Hematopoietic multipotent progenitor cell treated with erythropoietin and hydrocortisone succinate and interleukin-3 and kit ligand, for 17 days (in vitro differentiated cells): ENCODE data around the gene HEPACAM2.

ENCODE experiments used
- DNase-seq: peaks from one replicate; pipeline ENCODE4 v3.0.0-alpha.2; 2015; ENCODE audit warnings: low spot score

HEPACAM2 gene

GRCh38 chr7:93202594-93203250, 23.5 kb downstream of the HEPACAM2 start:
- DNase-seq = no peak

- no peak for DNase-seq
Measured at GRCh38 chr7:93198472-93198871, 27.8 kb downstream of the HEPACAM2 start.

GRCh38 chr7:93196336-93196735, 29.9 kb downstream of the HEPACAM2 start:
- DNase-seq = no peak

GRCh38 chr7:93194386-93194785, 31.9 kb downstream of the HEPACAM2 start:
- DNase-seq = no peak

GRCh38 chr7:93188870-93189634, 37.2 kb downstream of the HEPACAM2 start:
- no peak for DNase-seq

- DNase-seq = no peak
Measured at GRCh38 chr7:93185303-93186027, 40.8 kb downstream of the HEPACAM2 start.

GRCh38 chr7:93179173-93179572, 47.1 kb downstream of the HEPACAM2 start:
- no peak for DNase-seq

GRCh38 chr7:93178213-93178612, 48.1 kb downstream of the HEPACAM2 start:
- peak; percentile 73 for DNase-seq

GRCh38 chr7:93176992-93177580, 49.2 kb downstream of the HEPACAM2 start:
- no peak for DNase-seq

GRCh38 chr7:93175219-93175618, 51.0 kb downstream of the HEPACAM2 start:
- DNase-seq = peak; percentile 31

- DNase-seq = no peak
Measured at GRCh38 chr7:93172683-93173082, 53.6 kb downstream of the HEPACAM2 start.

GRCh38 chr7:93171606-93172226, 54.6 kb downstream of the HEPACAM2 start:
- DNase-seq = peak; percentile 39

GRCh38 chr7:93165447-93165846, 60.8 kb downstream of the HEPACAM2 start:
- no peak for DNase-seq

- DNase-seq = no peak
Measured at GRCh38 chr7:93164766-93165165, 61.5 kb downstream of the HEPACAM2 start.

- no peak for DNase-seq
Measured at GRCh38 chr7:93161181-93161762, 65.0 kb downstream of the HEPACAM2 start.

GRCh38 chr7:93160410-93160809, 65.9 kb downstream of the HEPACAM2 start:
- no peak for DNase-seq

- no peak for DNase-seq
Measured at GRCh38 chr7:93159490-93159889, 66.8 kb downstream of the HEPACAM2 start.

GRCh38 chr7:93156884-93157283, 69.4 kb downstream of the HEPACAM2 start:
- no peak for DNase-seq

- DNase-seq = no peak
Measured at GRCh38 chr7:93150200-93150835, 76.0 kb downstream of the HEPACAM2 start.

- no peak for DNase-seq
Measured at GRCh38 chr7:93148727-93149126, 77.5 kb downstream of the HEPACAM2 start.

- DNase-seq = peak; percentile 58
Measured at GRCh38 chr7:93148144-93148543, 78.1 kb downstream of the HEPACAM2 start, which contains the start of gene SAMD9L. TSS of gene SAMD9L (minus strand) at chr7:93148385. CDS start at chr7:93135971, 12,414 bp downstream.
